SU-DHL-6 (cell line): ENCODE data around the gene ZFYVE19.
A peak's percentile ranks its signal among the peaks of the same experiment; 100 is the strongest.
"Not testable (repeated sequence)": the region's sequence is repeated elsewhere in the genome, so short reads cannot be mapped to it uniquely, and the experiment has no call there.

Source experiments
- H2AFZ ChIP-seq: fragments of 200-600 bp; sonication (generic); 2 replicates; pipeline ENCODE4 v1.6.1; 2014; ENCODE audit warnings: low read depth, mild to moderate bottlenecking, moderate library complexity, mixed read lengths, antibody characterized with exemption, low read length; ENCODE audit not compliant: severe bottlenecking
- H3F3A ChIP-seq: fragments of 200-600 bp; shearing (Covaris generic); 2 replicates; pipeline ENCODE4 v1.6.0; 2016; ENCODE audit warnings: antibody characterized with exemption, mild to moderate bottlenecking; ENCODE audit not compliant: insufficient read depth
- H3K27ac ChIP-seq: fragments of 200-600 bp; sonication (generic); 2 replicates; pipeline ENCODE4 v1.5.1; 2016; ENCODE audit warnings: low read depth, mild to moderate bottlenecking, low read length, moderate library complexity, mixed read lengths
- H3K27me3 ChIP-seq: fragments of 200-600 bp; sonication (generic), shearing (Covaris generic); 2 replicates; pipeline ENCODE4 v1.6.0; 2014; ENCODE audit warnings: mild to moderate bottlenecking, low read length
- H3K36me3 ChIP-seq: fragments of 200-600 bp; sonication (generic); 2 replicates; pipeline ENCODE4 v1.6.1; 2014; ENCODE audit warnings: mild to moderate bottlenecking, low read length, mixed read lengths
- H3K4me2 ChIP-seq: fragments of 300-600, 200-600 bp; shearing (Covaris generic), sonication (generic); 2 replicates; pipeline ENCODE4 v1.6.0; 2014; ENCODE audit warnings: low read length, low read depth, mild to moderate bottlenecking; ENCODE audit not compliant: poor library complexity, severe bottlenecking
- H3K4me3 ChIP-seq: fragments of 200-600 bp; sonication (generic); 2 replicates; pipeline ENCODE4 v1.5.1; 2014; ENCODE audit warnings: antibody characterized with exemption, low read length, mild to moderate bottlenecking, mixed read lengths; ENCODE audit not compliant: insufficient read depth, poor library complexity, severe bottlenecking
- H3K79me2 ChIP-seq: fragments of 200-600 bp; sonication (generic); 2 replicates; pipeline ENCODE4 v1.6.1; 2014; ENCODE audit warnings: mild to moderate bottlenecking, low read length, moderate library complexity; ENCODE audit not compliant: insufficient read depth
- H3K9ac ChIP-seq: fragments of 200-600 bp; sonication (generic); 2 replicates; pipeline ENCODE4 v1.7.0; 2014; ENCODE audit warnings: mild to moderate bottlenecking, low read length
- H3K9me2 ChIP-seq: fragments of 200-600 bp; sonication (generic); replicated peaks from 2 replicates; pipeline ENCODE4 v1.6.1; 2014; ENCODE audit warnings: low read length; ENCODE audit not compliant: insufficient read depth
- H3K9me3 ChIP-seq: fragments of 200-600 bp; sonication (generic); 2 replicates; pipeline ENCODE4 v1.6.1; 2014; ENCODE audit warnings: low read length, mixed read lengths; ENCODE audit not compliant: insufficient read depth
- H4K20me1 ChIP-seq: fragments of 200-600 bp; sonication (generic); 2 replicates; pipeline ENCODE4 v1.6.1; 2014; ENCODE audit warnings: low read depth, mild to moderate bottlenecking, antibody characterized with exemption, low read length, moderate library complexity, mixed read lengths
- EZH2phosphoT487 ChIP-seq: fragments of 200-600 bp; sonication (generic), shearing (Covaris generic); conservative IDR thresholded peaks from 2 replicates; pipeline ENCODE4 v1.6.1; 2018; ENCODE audit warnings: mild to moderate bottlenecking, antibody characterized with exemption, low read length, moderate library complexity, mixed read lengths
- TF ChIP-seq, protein P1 (sequence below): fragments of 200-600 bp; sonication (generic); IDR thresholded peaks from one replicate; pipeline ENCODE4 v1.5.1; 2017; ENCODE audit warnings: antibody characterized with exemption, mild to moderate bottlenecking, low read length, moderate library complexity; ENCODE audit not compliant: insufficient read depth, poor library complexity, severe bottlenecking

Gene ZFYVE19

DNA sequence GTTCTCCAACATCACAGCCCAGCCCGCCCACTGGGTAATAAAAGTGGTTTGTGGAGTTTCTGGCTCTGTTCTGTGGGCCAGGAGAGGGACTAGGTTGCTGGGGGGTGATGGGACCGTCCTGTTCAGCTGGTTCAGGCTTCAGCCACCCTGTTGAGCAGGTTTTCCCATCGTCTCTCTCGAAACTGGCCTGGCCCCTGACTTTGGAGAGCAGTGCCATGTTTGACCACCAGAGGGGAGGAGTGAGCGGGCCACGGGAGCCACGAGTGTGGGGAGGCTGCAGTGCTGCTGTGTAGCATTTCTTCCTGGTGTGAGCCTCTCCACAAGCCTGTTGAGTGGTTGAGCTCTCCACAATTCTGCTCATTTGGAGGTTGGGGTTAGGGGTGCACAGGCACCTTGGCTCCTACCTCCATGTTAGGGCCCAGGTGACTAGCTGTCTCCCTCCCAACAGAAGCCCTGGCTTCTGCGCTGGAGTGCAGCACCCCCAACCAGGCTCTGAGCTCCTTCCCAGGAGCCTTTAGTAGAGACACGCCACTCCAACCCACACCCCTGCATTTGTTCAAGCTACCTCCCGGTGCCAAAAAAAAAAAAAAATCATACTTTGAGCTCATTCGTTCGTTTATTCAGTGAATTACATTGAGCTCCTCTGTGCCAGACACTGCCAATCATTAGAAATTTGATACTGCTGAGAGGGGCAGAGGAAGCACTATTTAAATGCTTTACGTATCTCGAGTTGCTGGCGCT, 50.9 kb downstream of the ZFYVE19 start:
- H3K9me2 ChIP-seq: no peaks in the 10 kb centered on the region
- no peak overlapping the region for H3K9ac ChIP-seq

DNA sequence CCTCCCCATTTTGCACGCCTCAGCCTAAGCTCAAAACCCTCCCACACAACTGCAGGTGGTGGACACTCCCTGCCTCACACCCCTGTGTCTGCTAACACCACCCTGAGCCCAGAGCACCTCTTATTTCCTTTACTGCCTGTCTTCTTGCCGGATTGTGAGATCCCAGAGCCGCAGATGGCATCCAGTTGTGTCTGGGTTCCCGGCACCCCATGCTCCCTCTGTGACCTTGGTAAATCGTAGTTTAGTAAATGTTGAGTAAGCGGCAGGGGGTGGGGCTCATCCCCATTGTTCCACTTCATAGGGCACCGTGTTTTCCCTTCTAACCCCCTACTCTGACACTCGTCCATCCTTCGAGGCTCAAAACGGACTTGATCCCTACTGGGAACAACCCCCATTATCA, 51.8 kb downstream of the ZFYVE19 start:
- Histone ChIP-seq H3K27me3 (no peaks in the 10 kb centered on the region), H3K27ac (no peak overlapping the region), H3K9me3 (no peaks in the 10 kb centered on the region), H3K9ac (no peak overlapping the region), H2AFZ (no peak overlapping the region), H3K4me2 (no peak overlapping the region), H3K36me3 (no peaks in the 10 kb centered on the region), H3K79me2 (no peaks in the 10 kb centered on the region), H3F3A (no peaks in the 10 kb centered on the region), H4K20me1 (no peaks in the 10 kb centered on the region), H3K4me3 (no peak overlapping the region), H3K9me2 (no peaks in the 10 kb centered on the region)
- no peak for TF ChIP-seq EZH2phosphoT487
- TF ChIP-seq, protein P1, sequence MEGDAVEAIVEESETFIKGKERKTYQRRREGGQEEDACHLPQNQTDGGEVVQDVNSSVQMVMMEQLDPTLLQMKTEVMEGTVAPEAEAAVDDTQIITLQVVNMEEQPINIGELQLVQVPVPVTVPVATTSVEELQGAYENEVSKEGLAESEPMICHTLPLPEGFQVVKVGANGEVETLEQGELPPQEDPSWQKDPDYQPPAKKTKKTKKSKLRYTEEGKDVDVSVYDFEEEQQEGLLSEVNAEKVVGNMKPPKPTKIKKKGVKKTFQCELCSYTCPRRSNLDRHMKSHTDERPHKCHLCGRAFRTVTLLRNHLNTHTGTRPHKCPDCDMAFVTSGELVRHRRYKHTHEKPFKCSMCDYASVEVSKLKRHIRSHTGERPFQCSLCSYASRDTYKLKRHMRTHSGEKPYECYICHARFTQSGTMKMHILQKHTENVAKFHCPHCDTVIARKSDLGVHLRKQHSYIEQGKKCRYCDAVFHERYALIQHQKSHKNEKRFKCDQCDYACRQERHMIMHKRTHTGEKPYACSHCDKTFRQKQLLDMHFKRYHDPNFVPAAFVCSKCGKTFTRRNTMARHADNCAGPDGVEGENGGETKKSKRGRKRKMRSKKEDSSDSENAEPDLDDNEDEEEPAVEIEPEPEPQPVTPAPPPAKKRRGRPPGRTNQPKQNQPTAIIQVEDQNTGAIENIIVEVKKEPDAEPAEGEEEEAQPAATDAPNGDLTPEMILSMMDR: no peak

More for the DNA sequence above, 50.9 kb downstream of the ZFYVE19 start:
- H3K9me3 ChIP-seq: no peaks in the 10 kb centered on the region
- H4K20me1 ChIP-seq: no peaks in the 10 kb centered on the region
- H3K36me3 ChIP-seq: no peaks in the 10 kb centered on the region
- no peaks in the 10 kb centered on the region for H3F3A ChIP-seq
- no peak overlapping the region for H3K27ac ChIP-seq
- H3K4me3 ChIP-seq: no peak overlapping the region
- TF ChIP-seq, protein P1: peak; percentile 93
- no peak for TF ChIP-seq EZH2phosphoT487
- H2AFZ ChIP-seq: peak overlapping the region; percentile 58
- H3K4me2 ChIP-seq: no peak overlapping the region
- no peaks in the 10 kb centered on the region for H3K79me2 ChIP-seq
- no peaks in the 10 kb centered on the region for H3K27me3 ChIP-seq

DNA sequence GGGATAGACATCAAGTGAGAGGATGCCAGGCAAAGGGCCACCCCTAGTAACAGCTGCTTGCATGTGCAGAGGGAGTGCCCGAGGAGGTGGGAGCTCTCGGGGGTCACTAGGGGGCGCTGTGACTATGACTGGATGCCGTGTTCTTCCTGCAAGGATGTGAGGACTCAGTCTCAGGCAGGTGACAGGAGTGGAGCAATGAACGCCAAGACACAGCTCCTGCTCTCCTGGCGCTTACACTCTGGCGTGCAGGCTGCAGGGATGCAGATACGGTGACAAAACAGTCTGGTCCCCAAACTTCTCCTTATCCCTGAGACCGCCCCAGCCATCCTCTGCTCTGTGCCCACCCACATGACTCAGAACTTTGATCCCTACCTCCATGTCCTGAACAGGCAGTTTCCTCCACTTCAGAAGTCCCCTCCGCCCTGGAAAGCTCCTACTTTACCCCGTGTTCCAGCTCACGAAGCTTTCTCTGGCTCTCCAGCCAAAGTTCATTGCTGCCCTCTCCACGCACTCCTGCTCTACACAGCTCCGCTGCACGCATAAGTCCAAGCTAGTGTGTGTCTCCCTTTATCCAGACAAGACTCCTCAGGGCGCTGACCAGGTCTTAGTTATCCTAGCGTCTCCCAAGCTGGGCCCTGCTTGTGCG, 52.4 kb downstream of the ZFYVE19 start:
- no peaks in the 10 kb centered on the region for H3K9me2 ChIP-seq
- no peaks in the 10 kb centered on the region for H3K27me3 ChIP-seq
- no peak overlapping the region for H3K9ac ChIP-seq
- no peaks in the 10 kb centered on the region for H3F3A ChIP-seq
- H4K20me1 ChIP-seq: no peaks in the 10 kb centered on the region
- H3K9me3 ChIP-seq: no peaks in the 10 kb centered on the region
- H3K79me2 ChIP-seq: no peaks in the 10 kb centered on the region
- H3K4me2 ChIP-seq: no peak overlapping the region
- TF ChIP-seq, protein P1: peak; percentile 73
- TF ChIP-seq EZH2phosphoT487: no peak
- peak overlapping the region; percentile 1 for H2AFZ ChIP-seq
- no peak overlapping the region for H3K27ac ChIP-seq
- no peak overlapping the region for H3K4me3 ChIP-seq
- no peaks in the 10 kb centered on the region for H3K36me3 ChIP-seq

DNA sequence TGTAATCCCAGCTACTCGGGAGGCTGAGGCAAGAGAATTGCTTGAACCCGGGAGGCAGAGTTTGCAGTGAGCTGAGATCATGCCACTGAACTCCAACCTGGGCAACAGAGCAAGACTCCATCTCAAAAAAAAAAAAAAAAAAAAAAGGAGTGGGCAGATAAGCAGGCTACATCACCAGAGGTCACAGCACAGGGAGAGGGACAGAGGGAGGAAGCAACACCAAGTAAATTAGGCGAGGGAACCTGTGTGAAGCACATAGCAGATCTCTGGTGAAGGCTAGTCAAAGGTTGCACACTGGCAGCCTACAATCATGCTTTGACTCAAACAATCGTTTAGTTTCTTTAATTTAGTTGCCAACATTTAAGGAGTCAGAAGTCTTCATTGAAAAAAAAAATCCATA, 54.3 kb downstream of the ZFYVE19 start:
- H4K20me1 ChIP-seq, H3K9me2 ChIP-seq, H3K79me2 ChIP-seq, H3K9me3 ChIP-seq, H3K36me3 ChIP-seq, H3K4me2 ChIP-seq, H3K9ac ChIP-seq, H3K27ac ChIP-seq, H2AFZ ChIP-seq, H3F3A ChIP-seq, H3K4me3 ChIP-seq, H3K27me3 ChIP-seq: not testable (repeated sequence)
